ENCODE data around the gene NPSR1. TPM values are rescaled to one million over a fixed set of nuclear protein-coding genes. Genes with fewer than 3 reads are reported as not detected.

Gene NPSR1
- total and polyA plus RNA-seq, 2 donors = 0.05 to 0.23 TPM

GRCh38 chr7:34656041-34656440 lies 2.0 kb upstream of the NPSR1 start:
- DNase-seq (ENCODE audit: low read depth in 6 of 9, low spot score in 9 of 9) = no peak
- no peaks in the 10 kb centered on the region for H3K36me3 ChIP-seq (ENCODE audit: control insufficient read depth in 2 of 2, insufficient read depth in 2 of 2, low read length in 1 of 2)
- WGBS = 88% methylated on average over 2 of the region's 2 CpGs
- H3K27me3 ChIP-seq (ENCODE audit: control insufficient read depth in 2 of 2, insufficient read depth in 1 of 2, low read length in 1 of 2) = no peaks in the 10 kb centered on the region
- no peaks in the 10 kb centered on the region for H3K4me1 ChIP-seq (ENCODE audit: control insufficient read depth in 2 of 2, insufficient read depth in 2 of 2, low read length in 2 of 2)
- no peak overlapping the region for H3K27ac ChIP-seq (ENCODE audit: low read depth in 1 of 2, low read length in 1 of 2)
- H3K4me3 ChIP-seq (ENCODE audit: low read length in 2 of 2) = no peak overlapping the region
- H3K9me3 ChIP-seq (ENCODE audit: control insufficient read depth in 2 of 2, insufficient read depth in 1 of 2, low read length in 1 of 2) = no peaks in the 10 kb centered on the region

- no peaks in the 10 kb centered on the region for H3K36me3 ChIP-seq (ENCODE audit: control insufficient read depth in 2 of 2, insufficient read depth in 2 of 2, low read length in 1 of 2)
- H3K27ac ChIP-seq (ENCODE audit: low read depth in 1 of 2, low read length in 1 of 2) = no peak overlapping the region
- H3K4me3 ChIP-seq (ENCODE audit: low read length in 2 of 2) = no peak overlapping the region
- H3K4me1 ChIP-seq (ENCODE audit: control insufficient read depth in 2 of 2, insufficient read depth in 2 of 2, low read length in 2 of 2) = no peaks in the 10 kb centered on the region
- no peaks in the 10 kb centered on the region for H3K27me3 ChIP-seq (ENCODE audit: control insufficient read depth in 2 of 2, insufficient read depth in 1 of 2, low read length in 1 of 2)
- no peaks in the 10 kb centered on the region for H3K9me3 ChIP-seq (ENCODE audit: control insufficient read depth in 2 of 2, insufficient read depth in 1 of 2, low read length in 1 of 2)
- DNase-seq (ENCODE audit: low read depth in 6 of 9, low spot score in 9 of 9) = no peak
- 42% methylated on average over 3 of the region's 3 CpGs for whole genome bisulfite sequencing
These were observed 1.6 kb downstream of the NPSR1 start for GRCh38 chr7:34659472-34660075.

- WGBS = 86% methylated on average over 8 of the region's 8 CpGs
- no peak for DNase-seq (ENCODE audit: low read depth in 6 of 9, low spot score in 9 of 9)
- Histone ChIP-seq H3K9me3 (ENCODE audit: control insufficient read depth in 2 of 2, insufficient read depth in 1 of 2, low read length in 1 of 2) (no peaks in the 10 kb centered on the region), H3K27me3 (ENCODE audit: control insufficient read depth in 2 of 2, insufficient read depth in 1 of 2, low read length in 1 of 2) (no peaks in the 10 kb centered on the region), H3K4me3 (ENCODE audit: low read length in 2 of 2) (no peak overlapping the region), H3K27ac (ENCODE audit: low read depth in 1 of 2, low read length in 1 of 2) (no peak overlapping the region), H3K36me3 (ENCODE audit: control insufficient read depth in 2 of 2, insufficient read depth in 2 of 2, low read length in 1 of 2) (no peaks in the 10 kb centered on the region), H3K4me1 (ENCODE audit: control insufficient read depth in 2 of 2, insufficient read depth in 2 of 2, low read length in 2 of 2) (no peaks in the 10 kb centered on the region)
These were observed 4.2 kb downstream of the NPSR1 start for GRCh38 chr7:34662058-34662708.

- Histone ChIP-seq H3K4me3 (ENCODE audit: low read length in 2 of 2) (no peak overlapping the region), H3K9me3 (ENCODE audit: control insufficient read depth in 2 of 2, insufficient read depth in 1 of 2, low read length in 1 of 2) (no peaks in the 10 kb centered on the region), H3K36me3 (ENCODE audit: control insufficient read depth in 2 of 2, insufficient read depth in 2 of 2, low read length in 1 of 2) (no peaks in the 10 kb centered on the region), H3K4me1 (ENCODE audit: control insufficient read depth in 2 of 2, insufficient read depth in 2 of 2, low read length in 2 of 2) (no peaks in the 10 kb centered on the region), H3K27ac (ENCODE audit: low read depth in 1 of 2, low read length in 1 of 2) (no peak overlapping the region), H3K27me3 (ENCODE audit: control insufficient read depth in 2 of 2, insufficient read depth in 1 of 2, low read length in 1 of 2) (no peaks in the 10 kb centered on the region)
- no peak for DNase-seq (ENCODE audit: low read depth in 6 of 9, low spot score in 9 of 9)
These were observed 6.7 kb downstream of the NPSR1 start for GRCh38 chr7:34664755-34665154.

- H3K36me3 ChIP-seq (ENCODE audit: control insufficient read depth in 2 of 2, insufficient read depth in 2 of 2, low read length in 1 of 2) = no peaks in the 10 kb centered on the region
- no peak overlapping the region for H3K4me3 ChIP-seq (ENCODE audit: low read length in 2 of 2)
- no peak overlapping the region for H3K27ac ChIP-seq (ENCODE audit: low read depth in 1 of 2, low read length in 1 of 2)
- WGBS = 95% methylated on average over 6 of the region's 6 CpGs
- DNase-seq (ENCODE audit: low read depth in 6 of 9, low spot score in 9 of 9) = no peak
- no peaks in the 10 kb centered on the region for H3K4me1 ChIP-seq (ENCODE audit: control insufficient read depth in 2 of 2, insufficient read depth in 2 of 2, low read length in 2 of 2)
- no peaks in the 10 kb centered on the region for H3K9me3 ChIP-seq (ENCODE audit: control insufficient read depth in 2 of 2, insufficient read depth in 1 of 2, low read length in 1 of 2)
- H3K27me3 ChIP-seq (ENCODE audit: control insufficient read depth in 2 of 2, insufficient read depth in 1 of 2, low read length in 1 of 2) = no peaks in the 10 kb centered on the region
These were observed 14.4 kb downstream of the NPSR1 start for GRCh38 chr7:34672430-34672829.

- WGBS = 92% methylated on average over 3 of the region's 3 CpGs
These were observed 15.0 kb downstream of the NPSR1 start for GRCh38 chr7:34673066-34673465.

GRCh38 chr7:34675749-34676374 lies 17.8 kb downstream of the NPSR1 start:
- WGBS = 63% methylated on average over 2 of the region's 2 CpGs

More at GRCh38 chr7:34673066-34673465, 15.0 kb downstream of the NPSR1 start:
- no peak overlapping the region for H3K27ac ChIP-seq (ENCODE audit: low read depth in 1 of 2, low read length in 1 of 2)
- H3K9me3 ChIP-seq (ENCODE audit: control insufficient read depth in 2 of 2, insufficient read depth in 1 of 2, low read length in 1 of 2) = no peaks in the 10 kb centered on the region
- H3K4me1 ChIP-seq (ENCODE audit: control insufficient read depth in 2 of 2, insufficient read depth in 2 of 2, low read length in 2 of 2) = no peaks in the 10 kb centered on the region
- no peak overlapping the region for H3K4me3 ChIP-seq (ENCODE audit: low read length in 2 of 2)
- no peaks in the 10 kb centered on the region for H3K27me3 ChIP-seq (ENCODE audit: control insufficient read depth in 2 of 2, insufficient read depth in 1 of 2, low read length in 1 of 2)
- no peak for DNase-seq (ENCODE audit: low read depth in 6 of 9, low spot score in 9 of 9)
- no peaks in the 10 kb centered on the region for H3K36me3 ChIP-seq (ENCODE audit: control insufficient read depth in 2 of 2, insufficient read depth in 2 of 2, low read length in 1 of 2)

GRCh38 chr7:34677491-34677890 lies 19.5 kb downstream of the NPSR1 start:
- no peak for DNase-seq (ENCODE audit: low read depth in 6 of 9, low spot score in 9 of 9)
- Histone ChIP-seq H3K4me1 (ENCODE audit: control insufficient read depth in 2 of 2, insufficient read depth in 2 of 2, low read length in 2 of 2) (no peaks in the 10 kb centered on the region), H3K27me3 (ENCODE audit: control insufficient read depth in 2 of 2, insufficient read depth in 1 of 2, low read length in 1 of 2) (no peaks in the 10 kb centered on the region), H3K4me3 (ENCODE audit: low read length in 2 of 2) (no peak overlapping the region), H3K9me3 (ENCODE audit: control insufficient read depth in 2 of 2, insufficient read depth in 1 of 2, low read length in 1 of 2) (no peaks in the 10 kb centered on the region), H3K36me3 (ENCODE audit: control insufficient read depth in 2 of 2, insufficient read depth in 2 of 2, low read length in 1 of 2) (no peaks in the 10 kb centered on the region), H3K27ac (ENCODE audit: low read depth in 1 of 2, low read length in 1 of 2) (no peak overlapping the region)
- 45% methylated on average over 2 of the region's 2 CpGs for WGBS

More at GRCh38 chr7:34675749-34676374, 17.8 kb downstream of the NPSR1 start:
- H3K27ac ChIP-seq (ENCODE audit: low read depth in 1 of 2, low read length in 1 of 2) = no peak overlapping the region
- H3K9me3 ChIP-seq (ENCODE audit: control insufficient read depth in 2 of 2, insufficient read depth in 1 of 2, low read length in 1 of 2) = no peaks in the 10 kb centered on the region
- H3K27me3 ChIP-seq (ENCODE audit: control insufficient read depth in 2 of 2, insufficient read depth in 1 of 2, low read length in 1 of 2) = no peaks in the 10 kb centered on the region
- H3K4me3 ChIP-seq (ENCODE audit: low read length in 2 of 2) = no peak overlapping the region
- DNase-seq (ENCODE audit: low read depth in 6 of 9, low spot score in 9 of 9) = peak in 1 of 9 donors; percentile 1
- H3K36me3 ChIP-seq (ENCODE audit: control insufficient read depth in 2 of 2, insufficient read depth in 2 of 2, low read length in 1 of 2) = no peaks in the 10 kb centered on the region
- H3K4me1 ChIP-seq (ENCODE audit: control insufficient read depth in 2 of 2, insufficient read depth in 2 of 2, low read length in 2 of 2) = no peaks in the 10 kb centered on the region

- Histone ChIP-seq H3K36me3 (ENCODE audit: control insufficient read depth in 2 of 2, insufficient read depth in 2 of 2, low read length in 1 of 2) (no peaks in the 10 kb centered on the region), H3K4me1 (ENCODE audit: control insufficient read depth in 2 of 2, insufficient read depth in 2 of 2, low read length in 2 of 2) (no peaks in the 10 kb centered on the region), H3K27ac (ENCODE audit: low read depth in 1 of 2, low read length in 1 of 2) (no peak overlapping the region), H3K9me3 (ENCODE audit: control insufficient read depth in 2 of 2, insufficient read depth in 1 of 2, low read length in 1 of 2) (no peaks in the 10 kb centered on the region), H3K4me3 (ENCODE audit: low read length in 2 of 2) (no peak overlapping the region), H3K27me3 (ENCODE audit: control insufficient read depth in 2 of 2, insufficient read depth in 1 of 2, low read length in 1 of 2) (no peaks in the 10 kb centered on the region)
- WGBS = 90% methylated on average over 2 of the region's 2 CpGs
- no peak for DNase-seq (ENCODE audit: low read depth in 6 of 9, low spot score in 9 of 9)
These were observed 29.5 kb downstream of the NPSR1 start for GRCh38 chr7:34687529-34687928.

All from thymus (tissue), 11 donors.